Umbilical cord (tissue), 2 donors: ENCODE data around the gene TTC4. TPM values are rescaled to one million over a fixed set of nuclear protein-coding genes. Genes with fewer than 3 reads are reported as not detected.

Experiments used
- DNase-seq: peaks from one replicate; pipeline ENCODE4 v3.0.0-alpha.2; 2015; ENCODE audit warnings: low spot score
- total RNA-seq: library from RNA; depleted of rRNA; stranded (reverse); fragments of >200 nt; gene quantifications from one replicate; pipeline ENCODE4 v1.2.3, GENCODE V29; 2014; ENCODE audit warnings: low replicate concordance; ENCODE audit not compliant: insufficient read depth

TTC4 gene
- total RNA-seq, 1 donor from 2014 or later: 17.6 TPM

DNA sequence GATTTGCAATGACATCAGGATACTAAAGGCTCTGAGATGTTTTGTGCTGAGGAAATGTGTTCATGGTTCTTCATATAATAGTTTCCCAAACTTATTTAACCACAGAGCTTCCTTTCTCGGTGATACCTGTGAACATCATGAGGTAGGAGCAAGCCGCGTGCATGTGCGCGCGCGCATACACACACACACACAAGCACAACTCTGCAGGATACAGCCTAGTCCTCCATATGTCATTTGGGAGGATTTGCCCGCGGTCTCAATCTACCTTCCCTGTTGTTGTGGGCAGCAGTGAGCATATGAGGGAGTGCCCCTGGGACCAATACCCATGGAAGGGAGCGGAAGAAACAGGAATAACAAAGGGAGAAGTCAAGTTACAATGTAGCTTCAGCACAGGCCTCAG is 12.2 kb upstream of the TTC4 start:
- no peak for DNase-seq

DNA sequence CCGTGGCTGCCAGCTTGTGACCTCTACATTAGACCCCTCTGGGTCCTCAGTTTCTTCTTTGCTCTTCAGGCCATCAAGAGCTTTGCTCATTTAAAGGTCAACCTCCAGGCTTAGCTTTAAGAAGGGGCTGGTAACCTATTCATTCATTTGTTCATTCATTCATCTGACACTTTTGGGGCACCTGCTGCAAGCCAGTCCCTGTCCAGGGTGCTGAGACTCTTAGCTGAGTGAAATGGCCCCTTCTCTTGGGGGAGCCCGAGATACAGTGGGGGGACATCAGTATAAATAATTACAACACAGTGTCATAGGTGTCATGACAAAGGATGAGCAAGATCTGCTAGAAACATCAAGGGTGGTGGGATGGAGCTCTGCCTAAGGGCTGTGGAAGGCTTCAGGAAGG is 10.5 kb upstream of the TTC4 start:
- no peak for DNase-seq

DNA sequence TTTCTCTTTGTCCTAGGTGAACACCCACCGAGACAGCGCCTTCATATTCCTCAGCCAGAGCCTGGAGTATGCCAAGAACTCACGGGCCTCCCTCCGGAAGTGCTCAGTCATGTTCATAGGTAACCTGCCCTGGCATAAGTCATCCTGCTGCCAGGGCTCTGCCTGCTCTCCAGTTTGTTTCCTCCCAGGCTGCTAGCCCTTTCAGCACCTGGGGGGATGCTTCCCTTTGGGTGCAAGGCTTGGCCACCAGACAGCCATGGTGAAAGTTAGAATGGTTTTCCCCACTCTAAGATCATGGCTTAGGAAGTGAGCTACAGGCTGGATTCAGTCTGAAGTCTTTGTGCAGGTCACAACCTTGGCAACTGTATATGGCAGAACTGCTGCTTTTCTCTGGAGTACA is 9.2 kb upstream of the TTC4 start:
- DNase-seq: no peak

DNA sequence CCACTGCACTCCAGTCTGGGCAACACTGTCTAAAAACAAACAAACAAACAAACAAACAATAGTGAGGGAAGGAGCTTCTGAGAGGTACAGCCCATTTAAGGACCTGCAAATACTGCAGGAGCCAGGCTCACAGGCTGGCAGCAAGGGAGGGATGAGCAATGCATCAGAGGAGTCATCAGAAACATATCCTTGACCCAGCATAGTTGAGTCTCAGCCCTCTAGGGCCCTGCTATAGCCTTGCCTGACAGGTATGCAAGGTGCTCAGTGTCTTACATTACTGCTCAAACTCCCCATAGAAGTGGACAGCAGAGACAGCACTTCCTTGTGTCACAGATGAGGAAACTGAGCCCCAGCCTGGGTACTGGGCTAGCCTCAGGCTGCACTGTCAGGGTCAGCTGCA is 7.3 kb upstream of the TTC4 start:
- DNase-seq: no peak

DNA sequence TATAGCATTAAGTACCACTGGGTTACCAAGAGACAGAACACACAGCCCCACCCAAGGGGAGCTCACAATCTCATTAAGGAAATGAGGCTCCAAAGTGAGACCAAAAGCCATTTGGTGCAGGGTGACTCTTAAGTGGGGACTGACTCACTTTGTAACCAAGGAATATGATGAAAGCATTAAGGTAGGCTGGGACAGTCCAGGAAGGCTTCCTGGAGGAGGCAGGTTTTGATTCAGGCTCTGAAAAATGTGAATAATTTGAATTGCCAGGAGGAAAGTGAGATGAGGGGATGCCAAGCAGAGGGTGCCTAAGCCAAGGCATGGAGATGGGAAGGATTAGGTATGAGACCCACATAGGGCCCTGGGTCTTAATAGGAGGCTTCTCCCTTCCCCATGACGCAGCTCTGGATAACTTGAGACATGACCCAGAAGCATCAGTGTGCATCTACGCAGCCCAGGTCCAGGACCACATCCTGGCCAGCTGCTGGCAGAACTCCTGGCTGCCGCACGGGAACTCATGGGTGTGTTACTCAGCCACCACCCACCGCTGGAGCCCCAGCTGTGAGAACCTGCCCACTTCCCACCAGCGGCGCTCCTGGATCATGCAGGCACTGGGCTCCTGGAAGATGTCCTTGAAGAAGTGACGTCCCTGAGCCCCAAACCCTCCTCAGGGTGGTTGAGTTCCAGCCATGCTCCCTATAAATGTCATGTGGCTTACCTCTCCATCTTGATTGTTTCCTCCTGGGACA is 5.9 kb upstream of the TTC4 start:
- no peak for DNase-seq

DNA sequence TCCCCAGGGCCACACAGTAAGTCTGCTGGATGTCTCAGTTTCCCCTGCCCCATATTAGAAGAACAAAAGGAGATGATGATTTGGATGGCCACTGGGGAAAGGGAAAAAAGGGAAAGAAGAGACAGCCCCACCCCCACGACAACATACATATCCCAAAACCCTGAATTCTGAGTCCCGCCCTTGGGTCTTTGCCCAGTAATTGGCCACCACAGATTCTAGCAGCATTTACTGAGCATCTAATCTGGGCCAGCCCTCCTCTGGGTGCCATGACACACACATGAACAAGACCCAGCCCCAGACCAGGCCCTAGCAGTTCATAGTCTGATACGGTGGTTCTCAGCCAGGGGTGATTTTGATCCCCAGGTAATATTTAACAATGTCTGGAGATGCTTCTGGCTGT is 5.2 kb upstream of the TTC4 start:
- no peak for DNase-seq

GRCh38 chr1:54710841-54711240 is 4.8 kb upstream of the TTC4 start:
- no peak for DNase-seq

DNA sequence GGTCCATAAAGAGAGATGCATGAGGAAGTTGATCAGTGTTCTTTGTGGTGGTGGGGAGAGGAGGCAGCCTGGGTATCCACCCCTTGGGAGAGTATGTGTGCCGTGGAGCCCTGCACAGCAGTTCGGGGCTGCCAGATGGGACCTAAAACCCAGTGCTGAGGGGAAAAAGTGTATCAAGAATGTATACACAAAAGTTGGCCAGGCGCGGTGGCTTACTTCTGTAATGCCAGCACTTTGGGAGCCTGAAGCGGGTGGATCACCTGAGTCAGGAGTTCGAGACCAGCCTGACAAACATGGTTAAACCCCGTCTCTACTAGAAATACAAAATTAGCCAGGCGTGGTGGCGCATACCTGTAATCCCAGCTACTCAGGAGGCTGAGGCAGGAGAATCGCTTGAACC is 4.1 kb upstream of the TTC4 start:
- no peak for DNase-seq

GRCh38 chr1:54714881-54715492 is 674 bp upstream of the TTC4 start:
- no peak for DNase-seq

- DNase-seq: no peak
Observed at GRCh38 chr1:54716299-54717047, 812 bp downstream of the TTC4 start.

DNA sequence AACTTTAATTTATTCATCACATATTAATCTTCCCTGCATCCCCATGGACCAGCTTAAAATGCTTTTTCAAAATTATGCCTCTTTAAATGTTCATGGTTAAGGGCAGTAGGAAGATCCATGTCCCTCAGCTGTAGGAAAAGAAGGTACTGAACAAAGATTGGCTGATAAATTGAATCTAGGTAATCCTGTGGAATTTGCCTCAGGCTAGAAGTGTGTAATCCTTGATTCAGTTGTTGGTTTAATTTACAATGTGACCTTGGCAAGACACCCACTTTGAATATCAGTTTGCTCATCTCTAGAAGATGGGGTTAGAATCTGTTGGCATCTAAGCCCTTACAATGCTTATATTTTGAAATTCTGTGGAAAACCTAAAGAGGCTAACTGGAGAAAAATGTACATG is 6.1 kb downstream of the TTC4 start:
- DNase-seq: no peak

- DNase-seq: no peak
Observed at GRCh38 chr1:54723985-54724384, 8.3 kb downstream of the TTC4 start.

DNA sequence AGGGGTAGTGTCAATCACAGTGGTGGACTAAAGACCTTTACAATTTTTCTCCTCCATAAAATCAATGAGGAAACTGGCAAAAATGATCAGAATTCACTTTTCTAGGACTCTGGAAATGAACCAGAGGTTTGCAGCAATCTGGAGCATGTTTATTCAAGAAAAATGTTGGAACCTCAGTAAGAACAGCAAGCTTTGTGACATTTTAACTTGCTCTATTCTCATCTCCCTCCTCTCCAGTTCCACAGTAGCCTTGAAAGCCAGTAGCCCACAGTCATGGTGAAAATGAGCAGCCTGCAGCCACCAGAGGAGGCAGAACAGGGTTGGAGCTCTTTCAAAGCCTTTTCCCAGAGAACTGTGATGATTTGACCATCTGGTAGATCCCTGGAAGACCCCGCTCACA is 9.1 kb downstream of the TTC4 start:
- DNase-seq: no peak

DNA sequence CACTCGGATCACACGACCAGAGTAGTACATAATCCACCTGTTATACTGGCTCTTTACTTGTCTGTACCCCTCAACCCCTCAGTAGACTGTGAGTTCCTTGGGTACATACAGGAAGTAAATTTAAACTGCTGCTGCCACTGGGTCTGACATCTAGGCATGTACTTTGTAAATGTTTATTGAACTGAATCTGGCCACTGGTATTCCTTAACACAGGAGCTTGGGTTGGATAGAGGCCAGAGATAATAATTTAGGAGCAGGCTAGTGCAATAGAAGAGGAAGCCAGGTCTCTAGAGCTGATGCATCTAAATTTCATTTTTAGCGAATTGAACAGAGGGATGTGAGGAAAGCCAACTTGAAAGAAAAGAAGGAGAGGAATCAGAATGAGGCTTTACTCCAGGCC is 12.4 kb downstream of the TTC4 start:
- DNase-seq: no peak

DNA sequence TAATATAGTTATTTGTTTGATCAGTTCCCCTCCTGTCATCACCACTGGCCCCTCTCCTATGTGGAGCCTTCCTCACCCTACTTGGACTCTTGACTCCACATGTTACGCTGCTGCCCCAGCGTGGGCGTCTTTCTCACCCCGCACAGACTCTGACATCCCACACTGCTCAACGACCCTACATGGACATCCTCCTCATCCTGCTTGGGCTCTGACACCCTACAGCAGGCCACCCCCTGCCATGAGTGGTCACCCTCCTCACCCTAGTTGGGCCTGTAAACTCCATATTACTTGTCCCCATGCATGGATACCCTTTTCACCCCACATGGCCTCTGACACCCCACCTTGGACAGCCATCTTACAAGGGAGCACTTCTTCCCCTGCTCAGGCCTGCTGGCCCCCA is 21.0 kb downstream of the TTC4 start:
- no peak for DNase-seq

DNA sequence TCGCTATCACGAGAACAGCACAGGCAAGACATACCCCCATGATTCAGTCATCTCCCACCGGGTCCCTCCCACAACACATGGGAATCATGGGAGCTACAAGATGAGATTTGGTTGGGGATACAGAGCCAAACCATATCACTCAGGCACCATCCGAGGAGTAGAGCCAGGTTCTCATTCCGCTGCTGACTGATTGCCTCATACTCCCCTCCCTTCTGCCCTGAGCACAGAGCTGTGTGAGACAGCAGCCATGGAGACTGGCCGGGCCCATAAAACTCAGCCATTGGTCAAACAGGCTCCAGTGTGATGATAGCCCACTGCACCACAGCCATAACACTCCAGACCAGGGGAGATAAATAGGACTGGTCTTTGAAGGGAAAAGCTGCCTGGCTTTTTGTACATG is 22.6 kb downstream of the TTC4 start:
- no peak for DNase-seq

DNA sequence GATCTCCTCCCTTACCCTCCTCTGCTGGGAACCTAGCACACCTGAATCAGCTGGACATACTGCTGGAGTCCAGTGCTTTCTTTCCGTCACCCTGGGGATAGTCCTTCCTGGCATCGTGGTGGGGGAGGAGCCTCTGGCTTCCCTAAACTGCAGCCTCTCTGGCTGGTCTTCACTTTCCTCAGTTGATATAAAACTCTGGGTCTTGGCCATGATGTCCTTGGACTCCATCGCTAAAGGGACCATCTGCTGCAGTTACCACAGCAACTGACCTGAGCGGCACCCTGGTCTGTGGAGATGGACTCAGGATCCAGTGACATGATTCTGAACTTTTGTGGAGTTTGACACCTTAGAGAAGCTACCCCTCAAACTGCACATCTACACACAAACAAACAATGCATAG is 25.9 kb downstream of the TTC4 start:
- no peak for DNase-seq

GRCh38 chr1:54742282-54742681 is 26.6 kb downstream of the TTC4 start:
- DNase-seq: no peak

- no peak for DNase-seq
Observed at GRCh38 chr1:54743416-54744226, 28.0 kb downstream of the TTC4 start.

- DNase-seq: no peak
Observed at GRCh38 chr1:54744696-54745095, 29.0 kb downstream of the TTC4 start.

GRCh38 chr1:54745274-54745673 is 29.6 kb downstream of the TTC4 start:
- DNase-seq: no peak

DNA sequence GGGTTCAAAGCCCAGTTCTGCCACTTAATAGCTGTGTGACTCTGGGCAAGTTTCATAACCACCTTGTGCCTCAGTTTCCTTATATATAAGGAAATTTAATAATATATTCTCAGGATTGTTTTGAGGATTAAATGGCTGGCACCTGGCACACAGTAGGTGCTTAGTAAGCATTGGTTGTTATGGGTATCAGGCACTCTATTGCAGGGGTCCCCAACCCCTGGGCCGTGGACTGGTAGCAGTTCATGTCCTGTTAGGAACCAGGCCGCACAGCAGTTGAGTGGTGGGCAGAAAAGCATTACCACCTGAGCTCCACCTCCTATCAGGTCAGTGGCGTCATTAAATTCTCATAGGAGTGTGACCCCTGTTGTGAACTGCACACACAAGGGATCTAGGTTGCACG is 30.2 kb downstream of the TTC4 start:
- DNase-seq: no peak
